GM21360 (cell line): Measurements from ENCODE around the gene GTF2E1.

Source experiments
- ATAC-seq: cut with Tn5 transposase; IDR thresholded peaks from one replicate; pipeline ENCODE4 v1.9.1; 2021; ENCODE audit warnings: mild to moderate bottlenecking, moderate library complexity; ENCODE audit not compliant: unreplicated experiment

The GTF2E1 gene

GRCh38 chr3:120797857-120798256, 55.3 kb downstream of the GTF2E1 start:
- no peak for ATAC-seq

DNA sequence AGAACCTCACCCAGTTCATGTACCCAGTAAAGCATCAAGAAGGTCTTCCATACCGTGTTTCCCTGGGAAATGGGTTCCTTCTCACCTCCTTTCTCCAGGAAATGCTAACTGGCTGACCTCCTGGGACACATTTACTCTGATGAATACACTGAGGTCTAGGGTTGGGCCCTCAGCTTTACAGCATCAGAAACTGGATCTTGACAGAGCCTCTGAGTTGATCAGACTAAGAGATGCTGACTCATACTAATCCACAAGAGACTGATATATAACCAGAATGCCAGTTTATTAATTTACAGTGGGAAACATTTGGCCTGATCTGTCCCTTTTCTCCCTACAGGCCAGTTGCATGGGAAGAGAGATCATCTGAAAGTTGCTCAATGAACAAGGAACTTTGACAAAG, 55.8 kb downstream of the GTF2E1 start:
- no peak for ATAC-seq

- no peak for ATAC-seq
These were observed 58.1 kb downstream of the GTF2E1 start for GRCh38 chr3:120800625-120801024.

DNA sequence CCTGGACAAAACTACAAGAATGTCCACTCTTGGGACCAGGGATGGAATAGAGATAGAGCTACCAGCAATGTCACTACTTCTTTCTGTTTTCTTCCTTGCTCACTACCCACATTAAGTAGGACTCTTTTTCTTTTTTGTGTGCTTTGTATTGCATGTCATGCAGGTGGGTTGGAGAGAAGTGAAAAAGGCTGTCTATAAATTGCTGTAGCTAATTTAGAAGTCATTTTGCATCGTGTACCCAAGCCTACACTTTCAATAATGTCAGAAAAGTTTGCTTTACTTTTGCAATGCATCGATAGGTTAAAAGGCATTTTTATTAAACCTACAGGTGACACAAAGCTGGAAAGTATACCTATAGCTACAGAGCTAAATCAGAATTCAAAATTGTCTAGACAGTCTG, 58.9 kb downstream of the GTF2E1 start:
- no peak for ATAC-seq

GRCh38 chr3:120802916-120803315, 60.4 kb downstream of the GTF2E1 start:
- no peak for ATAC-seq

DNA sequence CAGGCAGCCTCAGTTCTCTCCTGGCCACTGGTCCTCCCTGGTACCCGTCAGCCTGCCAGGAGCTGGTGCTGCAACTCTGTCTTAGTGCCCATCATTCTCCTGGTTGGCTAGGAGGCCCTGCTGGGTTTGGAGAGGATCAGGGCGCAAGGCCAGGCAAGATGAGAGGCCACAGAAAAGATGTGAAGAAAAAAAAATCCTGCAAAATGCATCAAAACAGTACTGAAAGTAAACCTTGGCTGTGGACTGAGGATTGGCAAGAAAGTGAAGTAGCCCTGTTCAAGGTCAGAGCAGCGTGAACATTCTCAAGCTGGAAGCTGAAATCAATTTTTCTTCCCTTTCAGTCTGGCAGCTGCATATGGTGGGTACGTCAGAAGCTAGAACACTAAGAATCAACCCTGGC, 74.2 kb downstream of the GTF2E1 start:
- ATAC-seq, result no peak

DNA sequence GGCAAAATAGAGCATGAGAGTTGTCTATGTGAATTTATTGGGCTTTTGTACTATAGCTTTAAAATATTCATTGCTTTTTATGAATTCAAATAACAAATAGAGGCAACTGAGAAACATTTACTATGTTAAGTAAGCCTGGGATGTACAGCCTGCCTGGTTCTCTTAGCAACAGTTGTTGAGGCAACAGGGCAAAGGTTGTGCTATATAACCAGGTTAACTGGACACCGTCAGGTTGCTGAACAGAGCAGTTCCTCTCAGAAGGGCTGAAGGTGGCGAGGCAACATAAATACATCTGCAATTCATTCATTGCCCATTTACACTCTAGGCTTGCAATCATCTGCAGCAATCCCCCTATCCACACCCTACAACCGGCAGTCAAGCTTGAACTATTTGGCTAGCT, 78.2 kb downstream of the GTF2E1 start:
- ATAC-seq, result no peak

DNA sequence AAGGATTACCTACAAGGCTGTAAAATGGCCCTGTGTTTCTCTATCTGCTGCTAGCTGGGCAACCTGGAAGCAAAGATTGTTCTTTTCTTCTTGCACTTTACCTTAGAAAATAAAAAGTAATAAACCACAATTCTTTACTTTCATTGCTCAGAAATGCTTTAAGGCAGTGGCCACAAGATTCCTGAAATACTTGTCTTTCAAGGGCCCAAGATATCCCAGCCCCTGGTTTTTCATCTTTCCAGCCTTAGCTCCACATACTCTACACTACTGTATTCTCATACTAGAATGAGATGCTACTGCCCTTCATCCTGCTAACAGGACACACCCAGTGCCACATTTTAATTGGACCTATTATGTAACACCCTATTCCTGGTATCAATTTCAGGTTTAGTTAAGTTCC, 78.9 kb downstream of the GTF2E1 start:
- no peak for ATAC-seq

- no peak for ATAC-seq
These were observed 80.6 kb downstream of the GTF2E1 start for GRCh38 chr3:120823156-120823555.

- no peak for ATAC-seq
These were observed 82.1 kb downstream of the GTF2E1 start for GRCh38 chr3:120824613-120825012.

DNA sequence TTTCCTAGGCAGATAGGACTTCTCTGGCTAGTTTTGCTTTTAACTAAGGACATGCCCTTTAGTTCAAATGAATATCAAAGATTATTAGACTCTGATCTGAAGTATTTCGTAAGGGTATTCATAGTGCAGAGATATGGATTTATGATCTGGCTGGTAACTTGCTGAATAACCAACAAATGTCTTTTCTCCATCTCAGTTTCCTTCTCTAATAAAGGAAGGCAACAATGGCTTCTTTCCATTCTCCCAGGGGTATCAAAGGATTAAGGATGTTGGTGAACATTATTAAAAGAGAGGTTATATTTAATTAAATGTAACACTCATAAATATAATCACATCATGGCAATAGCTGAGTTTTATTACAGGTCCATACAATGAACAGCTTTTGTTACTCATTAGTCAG, 86.3 kb downstream of the GTF2E1 start:
- ATAC-seq, result no peak

GRCh38 chr3:120831066-120831465, 88.5 kb downstream of the GTF2E1 start:
- no peak for ATAC-seq
